ENCODE results near the gene FAM181B. TPM values are rescaled to one million over a fixed set of nuclear protein-coding genes. Genes with fewer than 3 reads are reported as not detected.
A peak's percentile ranks its signal among the peaks of the same experiment; 100 is the strongest.

The FAM181B gene
- total RNA-seq, 1 experiment from 2014 or later: 0.69 TPM

GRCh38 chr11:82703796-82704195 is 29.9 kb downstream of the FAM181B start:
- Histone ChIP-seq H3K4me1 (ENCODE audit: control insufficient read depth, insufficient read depth, low read length) (no peaks in the 10 kb centered on the region), H3K27me3 (ENCODE audit: control insufficient read depth, insufficient read depth, low read length) (peaks cover 6% of the 10 kb centered on the region; the same call in 1 of the 2 replicates), H3K4me3 (ENCODE audit: low read depth in 2 of 2, low read length in 2 of 2) (no peak overlapping the region), H3K27ac (ENCODE audit: low read length) (no peak overlapping the region), H3K9me3 (ENCODE audit: control insufficient read depth, insufficient read depth, low read depth, low read length) (no peaks in the 10 kb centered on the region), H3K36me3 (ENCODE audit: control insufficient read depth, insufficient read depth, low read length) (no peaks in the 10 kb centered on the region)
- intact Hi-C loops (cut with micrococcal nuclease; ENCODE audit: unreplicated experiment): no loop called here
- no TSS peak for BruUV-seq (replicated peaks)
- TF ChIP-seq SIN3A (IDR thresholded peaks at IDR 0.05; ENCODE audit: borderline replicate concordance, insufficient read depth, low read depth, low read length): no peak
- POLR2A ChIA-PET: no interaction called here
- CTCF ChIA-PET: no interaction called here
- ATAC-seq (no peak), DNase-seq (ENCODE audit: low read depth, low spot score) (no peak)
- in situ Hi-C loops (cut with HindIII; ENCODE audit: low pct_unique_long_range_greater_than_20kb, low sequenced_read_pairs): no loop called here

- POLR2A ChIA-PET: no interaction called here
- H3K9me3 ChIP-seq (ENCODE audit: control insufficient read depth, insufficient read depth, low read depth, low read length): no peaks in the 10 kb centered on the region
- H3K27me3 ChIP-seq (ENCODE audit: control insufficient read depth, insufficient read depth, low read length): peaks cover 6% of the 10 kb centered on the region; the same call in 1 of the 2 replicates
- DNase-seq (ENCODE audit: low read depth, low spot score): no peak
- no peak for TF ChIP-seq TCF7L2 (IDR thresholded peaks at IDR 0.05; ENCODE audit: low read depth, low read length)
- H3K4me3 ChIP-seq (ENCODE audit: low read depth in 2 of 2, low read length in 2 of 2): no peak overlapping the region
- ATAC-seq: no peak
- CTCF ChIA-PET: no interaction called here
- H3K27ac ChIP-seq (ENCODE audit: low read length): no peak overlapping the region
- in situ Hi-C loops (cut with HindIII; ENCODE audit: low pct_unique_long_range_greater_than_20kb, low sequenced_read_pairs) (no loop called here), intact Hi-C loops (cut with micrococcal nuclease; ENCODE audit: unreplicated experiment) (no loop called here)
- H3K36me3 ChIP-seq (ENCODE audit: control insufficient read depth, insufficient read depth, low read length): no peaks in the 10 kb centered on the region
- no peaks in the 10 kb centered on the region for H3K4me1 ChIP-seq (ENCODE audit: control insufficient read depth, insufficient read depth, low read length)
- BruUV-seq (replicated peaks): no TSS peak
Measured at GRCh38 chr11:82703226-82703625, 30.4 kb downstream of the FAM181B start.

- in situ Hi-C loops (cut with HindIII; ENCODE audit: low pct_unique_long_range_greater_than_20kb, low sequenced_read_pairs) (no loop called here), intact Hi-C loops (cut with micrococcal nuclease; ENCODE audit: unreplicated experiment) (no loop called here)
- no peak for DNase-seq (ENCODE audit: low read depth, low spot score)
Measured at GRCh38 chr11:82701847-82702520, 31.7 kb downstream of the FAM181B start.

More at GRCh38 chr11:82701847-82702520, 31.7 kb downstream of the FAM181B start:
- no TSS peak for BruUV-seq (replicated peaks)
- no peak overlapping the region for H3K4me3 ChIP-seq (ENCODE audit: low read depth in 2 of 2, low read length in 2 of 2)
- ATAC-seq: peak; percentile 68
- CTCF ChIA-PET: interaction anchor here (0.6 kb wide), 1 partner anchor 32 kb away, joined by 5 read pairs; no protein-coding TSS in a partner anchor
- peaks cover 6% of the 10 kb centered on the region; the same call in 1 of the 2 replicates for H3K27me3 ChIP-seq (ENCODE audit: control insufficient read depth, insufficient read depth, low read length)
- H3K27ac ChIP-seq (ENCODE audit: low read length): no peak overlapping the region
- POLR2A ChIA-PET: no interaction called here
- no peaks in the 10 kb centered on the region for H3K4me1 ChIP-seq (ENCODE audit: control insufficient read depth, insufficient read depth, low read length)
- TF ChIP-seq CTCF (IDR thresholded peaks at IDR 0.05) (peak; percentile 79), TCF7L2 (IDR thresholded peaks at IDR 0.05; ENCODE audit: low read depth, low read length) (no peak)
- no peaks in the 10 kb centered on the region for H3K9me3 ChIP-seq (ENCODE audit: control insufficient read depth, insufficient read depth, low read depth, low read length)
- H3K36me3 ChIP-seq (ENCODE audit: control insufficient read depth, insufficient read depth, low read length): no peaks in the 10 kb centered on the region

Data from Panc1 (cell line).